Measurements from ENCODE around the gene CERT1.

Gene CERT1

GRCh38 chr5:75358117-75358516 is 153.3 kb downstream of the CERT1 start:
- no peak overlapping the region for H3K4me3 ChIP-seq (ENCODE audit: low read depth, low read length)
- no peak for TF ChIP-seq CTCF (IDR thresholded peaks at IDR 0.05; ENCODE audit: borderline replicate concordance, insufficient read depth, low read depth, low read length)

GRCh38 chr5:75356719-75357118 is 154.7 kb downstream of the CERT1 start:
- TF ChIP-seq CTCF (IDR thresholded peaks at IDR 0.05; ENCODE audit: borderline replicate concordance, insufficient read depth, low read depth, low read length), result no peak
- H3K4me3 ChIP-seq (ENCODE audit: low read depth, low read length), result no peak overlapping the region

GRCh38 chr5:75355236-75355635 is 156.2 kb downstream of the CERT1 start:
- no peak for TF ChIP-seq CTCF (IDR thresholded peaks at IDR 0.05; ENCODE audit: borderline replicate concordance, insufficient read depth, low read depth, low read length)
- H3K4me3 ChIP-seq (ENCODE audit: low read depth, low read length), result no peak overlapping the region

- no peak for TF ChIP-seq CTCF (IDR thresholded peaks at IDR 0.05; ENCODE audit: borderline replicate concordance, insufficient read depth, low read depth, low read length)
Observed at GRCh38 chr5:75351139-75351926, 160.1 kb downstream of the CERT1 start.

GRCh38 chr5:75349663-75350062 is 161.8 kb downstream of the CERT1 start:
- no peak overlapping the region for H3K4me3 ChIP-seq (ENCODE audit: low read depth, low read length)
- no peak for TF ChIP-seq CTCF (IDR thresholded peaks at IDR 0.05; ENCODE audit: borderline replicate concordance, insufficient read depth, low read depth, low read length)

More at GRCh38 chr5:75351139-75351926, 160.1 kb downstream of the CERT1 start:
- H3K4me3 ChIP-seq (ENCODE audit: low read depth, low read length), result no peak overlapping the region

- H3K4me3 ChIP-seq (ENCODE audit: low read depth, low read length), result no peak overlapping the region
- no peak for TF ChIP-seq CTCF (IDR thresholded peaks at IDR 0.05; ENCODE audit: borderline replicate concordance, insufficient read depth, low read depth, low read length)
Observed at GRCh38 chr5:75348241-75348640, 163.2 kb downstream of the CERT1 start.

- no peak overlapping the region for H3K4me3 ChIP-seq (ENCODE audit: low read depth, low read length)
- no peak for TF ChIP-seq CTCF (IDR thresholded peaks at IDR 0.05; ENCODE audit: borderline replicate concordance, insufficient read depth, low read depth, low read length)
Observed at GRCh38 chr5:75342836-75343235, 168.6 kb downstream of the CERT1 start.
